ENCODE results near the gene ARHGAP44. TPM values are rescaled to one million over a fixed set of nuclear protein-coding genes. Genes with fewer than 3 reads are reported as not detected.
A peak's percentile ranks its signal among the peaks of the same experiment; 100 is the strongest.
"Not testable (repeated sequence)": the region's sequence is repeated elsewhere in the genome, so short reads cannot be mapped to it uniquely, and the experiment has no call there.

The ARHGAP44 gene
- total and polyA plus RNA-seq, 10 donors = 0.54 to 2.6 (median 1.6) TPM

DNA sequence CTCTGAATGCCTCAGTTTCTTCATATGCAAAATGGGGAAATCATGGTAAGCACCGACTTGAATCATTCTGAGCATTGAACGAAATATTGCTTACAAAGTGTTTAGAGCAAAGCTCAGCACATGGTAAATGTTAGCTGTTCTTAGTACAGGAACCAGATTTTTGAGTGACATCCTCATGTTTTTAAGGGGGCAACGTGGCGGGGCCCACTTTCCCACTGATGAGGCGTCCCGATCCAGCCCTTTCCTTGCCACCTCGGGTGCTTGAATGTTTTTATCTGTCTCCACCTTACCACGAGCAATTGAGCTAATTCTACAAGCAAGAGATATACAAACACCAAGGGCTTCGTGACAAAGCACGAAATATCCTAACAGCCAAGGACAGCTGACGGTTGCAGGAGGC lies 178.7 kb downstream of the ARHGAP44 start:
- WGBS, 5 donors = 73 to 84% (median 76%) methylated on average over 11 of the region's 11 CpGs
- Histone ChIP-seq H3K4me1 (no peaks in the 10 kb centered on the region), H3K27me3 (replicated peaks in 1 of 7) (peaks cover 0 to 15% (median 0%) of the 10 kb centered on the region in 7 donors), H3K9me3 (no peaks in the 10 kb centered on the region), H3K4me3 (no peak overlapping the region), H3K36me3 (no peaks in the 10 kb centered on the region), H3K27ac (no peak overlapping the region)
- no peak for DNase-seq
- TF ChIP-seq POLR2A (IDR thresholded peaks at IDR 0.05) = no peak
- TF ChIP-seq CTCF (IDR thresholded peaks at IDR 0.05 in 8 of 11, conservative IDR thresholded peaks at IDR 0.05 in 3 of 11) = no peak
- no peak for TF ChIP-seq POLR2AphosphoS5 (IDR thresholded peaks at IDR 0.05)
- intact Hi-C loops (cut with DNase I; ENCODE audit: low total_unique reads) = no loop called here

DNA sequence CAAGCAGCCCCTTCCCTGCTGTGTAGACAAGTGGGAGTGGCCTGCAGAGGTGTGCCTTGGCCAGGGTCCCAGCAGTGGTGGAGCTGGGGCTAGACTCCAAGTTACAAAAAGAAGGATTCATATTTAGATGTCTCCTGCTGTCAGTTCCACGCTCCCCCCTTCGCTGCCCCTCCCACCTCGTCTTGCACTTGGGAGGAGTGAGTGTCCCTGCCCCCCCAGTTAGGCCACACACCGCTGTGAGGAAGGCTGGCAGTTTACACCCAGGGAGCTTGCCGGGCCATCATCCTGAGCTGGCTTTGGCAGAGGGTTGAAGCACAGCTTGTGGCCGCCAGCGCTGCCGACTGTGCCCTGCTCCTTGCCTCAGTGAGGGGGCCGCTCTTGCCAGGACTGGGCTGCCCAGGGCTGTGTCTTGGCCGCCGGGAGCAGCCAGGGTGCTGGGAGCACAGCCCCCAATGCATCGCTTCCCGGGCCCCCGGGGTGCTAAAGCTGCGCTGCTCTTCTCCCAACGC lies 184.3 kb downstream of the ARHGAP44 start:
- peaks cover 0 to 45% (median 10%) of the 10 kb centered on the region in 7 donors for H3K27me3 ChIP-seq (replicated peaks in 1 of 7)
- no peaks in the 10 kb centered on the region for H3K9me3 ChIP-seq
- TF ChIP-seq CTCF (IDR thresholded peaks at IDR 0.05 in 8 of 11, conservative IDR thresholded peaks at IDR 0.05 in 3 of 11) (no peak), POLR2AphosphoS5 (IDR thresholded peaks at IDR 0.05) (no peak), POLR2A (IDR thresholded peaks at IDR 0.05) (no peak)
- H3K4me3 ChIP-seq = peak overlapping the region in 5 of 8 donors; percentile 16 to 52 (median 23)
- intact Hi-C loops (cut with DNase I; ENCODE audit: low total_unique reads) = no loop called here
- no peak overlapping the region for H3K27ac ChIP-seq
- no peaks in the 10 kb centered on the region for H3K36me3 ChIP-seq
- peaks cover 0 to 11% (median 5%) of the 10 kb centered on the region in 6 donors for H3K4me1 ChIP-seq
- WGBS, 5 donors = 10 to 27% (median 12%) methylated on average over 11 to 16 of the region's 16 CpGs
- DNase-seq = no peak

GRCh38 chr17:12974005-12974531 lies 184.8 kb downstream of the ARHGAP44 start:
- H3K27me3 ChIP-seq (replicated peaks in 1 of 7) = peaks cover 0 to 45% (median 10%) of the 10 kb centered on the region in 7 donors
- intact Hi-C loops (cut with DNase I; ENCODE audit: low total_unique reads) = no loop called here
- no peaks in the 10 kb centered on the region for H3K9me3 ChIP-seq
- no peaks in the 10 kb centered on the region for H3K36me3 ChIP-seq
- peak overlapping the region in 6 of 8 donors; percentile 9 to 52 (median 20) for H3K4me3 ChIP-seq
- no peak overlapping the region for H3K27ac ChIP-seq
- no peak for TF ChIP-seq POLR2A (IDR thresholded peaks at IDR 0.05)
- no peak for TF ChIP-seq CTCF (IDR thresholded peaks at IDR 0.05 in 8 of 11, conservative IDR thresholded peaks at IDR 0.05 in 3 of 11)
- no peak for TF ChIP-seq POLR2AphosphoS5 (IDR thresholded peaks at IDR 0.05)
- DNase-seq = no peak
- WGBS, 5 donors = 5 to 14% (median 6%) methylated on average over 19 to 40 of the region's 40 CpGs
- H3K4me1 ChIP-seq = peaks cover 0 to 11% (median 5%) of the 10 kb centered on the region in 6 donors

DNA sequence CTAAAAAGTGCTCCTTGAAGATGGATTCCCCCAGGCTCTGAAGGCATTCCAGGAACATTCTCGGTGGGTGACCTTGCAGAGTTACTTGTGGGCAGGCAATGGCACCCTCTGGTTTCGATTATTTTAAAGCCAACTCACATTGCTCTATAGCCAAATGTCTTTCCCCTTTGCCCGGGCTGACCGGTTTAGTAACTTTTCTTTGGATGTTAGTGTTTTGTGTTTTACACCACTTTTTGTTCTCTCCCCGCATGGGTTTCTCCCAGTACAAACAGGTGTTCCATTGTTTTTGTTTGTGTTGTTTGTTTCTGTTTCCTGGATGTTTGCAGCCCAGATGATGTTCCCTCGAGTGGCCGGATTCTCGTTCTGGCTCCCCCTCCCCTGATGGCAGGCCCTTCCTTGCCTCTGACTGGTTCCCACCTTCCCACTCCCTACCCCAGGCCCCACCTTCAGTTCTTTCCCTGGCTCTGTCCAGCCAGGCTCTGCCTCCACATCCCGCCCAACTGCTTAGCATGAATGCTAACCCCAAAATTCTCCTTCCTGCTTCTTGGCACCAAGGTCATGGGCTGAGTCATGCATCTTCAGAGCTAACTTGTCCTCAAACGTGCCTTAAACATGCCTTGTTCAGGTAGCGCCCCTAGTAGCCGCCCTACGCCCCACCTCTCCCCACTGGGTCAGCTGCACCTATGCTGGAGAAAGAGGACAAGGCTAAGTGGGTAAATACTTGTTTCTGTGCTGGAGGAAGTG lies 187.9 kb downstream of the ARHGAP44 start:
- whole genome bisulfite sequencing, 5 donors = 70 to 79% (median 73%) methylated on average over 13 of the region's 13 CpGs
- TF ChIP-seq POLR2AphosphoS5 (IDR thresholded peaks at IDR 0.05) (no peak), CTCF (IDR thresholded peaks at IDR 0.05 in 8 of 11, conservative IDR thresholded peaks at IDR 0.05 in 3 of 11) (no peak), POLR2A (IDR thresholded peaks at IDR 0.05) (no peak)
- DNase-seq = no peak
- H3K4me3 ChIP-seq = no peak overlapping the region
- intact Hi-C loops (cut with DNase I; ENCODE audit: low total_unique reads) = no loop called here
- H3K4me1 ChIP-seq = peaks cover 0 to 11% (median 5%) of the 10 kb centered on the region in 6 donors
- H3K36me3 ChIP-seq = no peaks in the 10 kb centered on the region
- H3K27ac ChIP-seq = no peak overlapping the region
- H3K27me3 ChIP-seq (replicated peaks in 1 of 7) = peaks cover 0 to 39% (median 10%) of the 10 kb centered on the region in 7 donors
- no peaks in the 10 kb centered on the region for H3K9me3 ChIP-seq

DNA sequence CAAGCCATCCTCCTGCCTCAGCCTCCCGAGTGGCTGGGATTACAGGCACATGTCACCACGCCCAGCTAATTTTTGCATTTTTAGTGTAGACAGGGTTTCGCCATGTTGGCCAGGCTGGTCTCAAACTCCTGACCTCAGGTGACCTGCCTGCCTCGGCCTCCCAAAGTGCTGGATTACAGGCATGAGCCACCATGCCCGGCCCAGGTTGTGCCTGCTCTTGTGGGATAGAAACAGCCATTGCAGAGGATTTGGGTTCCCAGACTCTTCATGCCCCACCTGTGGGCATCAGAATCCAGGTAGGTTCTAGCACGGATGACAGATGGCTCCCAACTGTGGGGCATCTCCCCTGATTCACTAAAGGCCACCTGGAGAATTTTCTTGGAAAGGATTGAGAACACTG lies 189.5 kb downstream of the ARHGAP44 start:
- peaks cover 0 to 30% (median 5%) of the 10 kb centered on the region in 7 donors for H3K27me3 ChIP-seq (replicated peaks in 1 of 7)
- H3K9me3 ChIP-seq; H3K4me3 ChIP-seq; H3K27ac ChIP-seq; H3K4me1 ChIP-seq; DNase-seq; H3K36me3 ChIP-seq; intact Hi-C loops (cut with DNase I; ENCODE audit: low total_unique reads): not testable (repeated sequence)
- WGBS, 5 donors = 87 to 95% (median 91%) methylated on average over 6 of the region's 6 CpGs

Measured in spleen (tissue), 11 donors.